HepG2 (cell line): ENCODE measurements around the gene ABCC1. TPM values are rescaled to one million over a fixed set of nuclear protein-coding genes. Genes with fewer than 3 reads are reported as not detected.

ENCODE experiments used
- ARNTL ChIP-seq: sonication (generic); formaldehyde crosslinking; IDR thresholded peaks from 2 replicates; pipeline ENCODE4 v1.4.0; 2020; ENCODE audit warnings: mild to moderate bottlenecking, missing genetic modification reagents
- FOSL2 ChIP-seq: sonication (generic); formaldehyde crosslinking; IDR thresholded peaks from 2 replicates; pipeline ENCODE4 v1.4.0; 2020; ENCODE audit warnings: missing genetic modification reagents
- MED1 ChIP-seq: sonication (generic); formaldehyde crosslinking; IDR thresholded peaks from 2 replicates; pipeline ENCODE4 v1.4.0; 2020; ENCODE audit warnings: missing genetic modification reagents
- PHF8 ChIP-seq: sonication (generic); formaldehyde crosslinking; IDR thresholded peaks from 2 replicates; pipeline ENCODE4 v1.5.0; 2020; ENCODE audit warnings: missing genetic modification reagents
- POLR2AphosphoS5 ChIP-seq: IDR thresholded peaks from 2 replicates; pipeline ENCODE4 v1.6.1; 2012; ENCODE audit warnings: low read depth, low read length
- RARG ChIP-seq: sonication (generic); formaldehyde crosslinking; IDR thresholded peaks from 2 replicates; pipeline ENCODE4 v1.4.0; 2020; ENCODE audit warnings: low read depth, mild to moderate bottlenecking, missing genetic modification reagents
- SALL1 ChIP-seq: sonication (generic); formaldehyde crosslinking; IDR thresholded peaks from 2 replicates; pipeline ENCODE4 v1.8.0; 2022; ENCODE audit warnings: mild to moderate bottlenecking, missing genetic modification reagents
- SYNCRIP ChIP-seq: fragments of 200-400 bp; formaldehyde crosslinking; IDR thresholded peaks from 2 replicates; pipeline ENCODE4 v1.6.1; 2018; ENCODE audit warnings: mild to moderate bottlenecking, low read depth, low read length; ENCODE audit not compliant: insufficient read depth
- TERF1 ChIP-seq: sonication (generic); formaldehyde crosslinking; IDR thresholded peaks from 2 replicates; pipeline ENCODE4 v1.8.0; 2022; ENCODE audit warnings: mild to moderate bottlenecking, missing genetic modification reagents, moderate library complexity
- ZHX2 ChIP-seq, 2 experiments: sonication (generic) in 1 of 2; formaldehyde crosslinking in 1 of 2; IDR thresholded peaks; 2 replicates each; pipeline versions ENCODE4 v1.6.1 to v1.9.0; 2014 to 2022; ENCODE audit warnings: antibody characterized with exemption in 1 of 2, borderline replicate concordance in 1 of 2, inconsistent platforms in 1 of 2, low read depth in 1 of 2, missing genetic modification reagents in 1 of 2
- ZKSCAN1 ChIP-seq: fragments of 150-350 bp; IDR thresholded peaks from 2 replicates; pipeline ENCODE4 v1.6.1; 2014; ENCODE audit warnings: low read length
- ZNF207 ChIP-seq: fragments of 450-650 bp; IDR thresholded peaks from 2 replicates; pipeline ENCODE4 v1.6.1; 2016; ENCODE audit warnings: antibody characterized with exemption, borderline replicate concordance
- ZNF501 ChIP-seq: sonication (generic); formaldehyde crosslinking; IDR thresholded peaks from 2 replicates; pipeline ENCODE4 v1.5.1; 2020; ENCODE audit warnings: mild to moderate bottlenecking, moderate library complexity, missing genetic modification reagents
- polyA plus RNA-seq, 8 experiments: library from polyadenylated mRNA; depleted of rRNA in 3 of 8; stranded (reverse) in 7 of 8; unstranded in 1 of 8; fragments of >200 nt; fragmentation: Illumina TruSeq in 4 of 8; extraction: Trizol in 4 of 8; gene quantifications; 2 replicates each; pipeline versions ENCODE4 v1.2.1 to v1.2.3, GENCODE V29; 2011 to 2016; ENCODE audit warnings: low read depth in 4 of 8, missing spikeins in 1 of 8, mixed read lengths in 1 of 8; ENCODE audit not compliant: insufficient read depth in 1 of 8
- total RNA-seq, 5 experiments: library from RNA; depleted of rRNA; stranded (reverse); fragments of >200 nt; fragmentation: Illumina TruSeq; extraction: Trizol; gene quantifications; 2 replicates each; pipeline ENCODE4 v1.2.3, GENCODE V29; 2016; ENCODE audit warnings: low read depth in 1 of 5
- TF ChIP-seq, protein P1 (sequence below): IDR thresholded peaks from 2 replicates; pipeline ENCODE4 v1.6.1; 2016; ENCODE audit warnings: missing biosample characterization, missing genetic modification reagents, low read depth
- TF ChIP-seq, protein P2 (sequence below): sonication (generic); formaldehyde crosslinking; IDR thresholded peaks from 2 replicates; pipeline ENCODE4 v1.5.1; 2020; ENCODE audit warnings: missing genetic modification reagents, mild to moderate bottlenecking, borderline replicate concordance
- TF ChIP-seq, protein P3 (sequence below): IDR thresholded peaks from 2 replicates; pipeline ENCODE4 v1.6.1; 2012; ENCODE audit warnings: low read depth, low read length, improper control_type of control experiment

The ABCC1 gene
- total and polyA plus RNA-seq, 2 of the 13 experiments (the other 11 are each of a cell fraction or from before 2014, with no cell fraction given), result 13.0 to 30.6 TPM

DNA sequence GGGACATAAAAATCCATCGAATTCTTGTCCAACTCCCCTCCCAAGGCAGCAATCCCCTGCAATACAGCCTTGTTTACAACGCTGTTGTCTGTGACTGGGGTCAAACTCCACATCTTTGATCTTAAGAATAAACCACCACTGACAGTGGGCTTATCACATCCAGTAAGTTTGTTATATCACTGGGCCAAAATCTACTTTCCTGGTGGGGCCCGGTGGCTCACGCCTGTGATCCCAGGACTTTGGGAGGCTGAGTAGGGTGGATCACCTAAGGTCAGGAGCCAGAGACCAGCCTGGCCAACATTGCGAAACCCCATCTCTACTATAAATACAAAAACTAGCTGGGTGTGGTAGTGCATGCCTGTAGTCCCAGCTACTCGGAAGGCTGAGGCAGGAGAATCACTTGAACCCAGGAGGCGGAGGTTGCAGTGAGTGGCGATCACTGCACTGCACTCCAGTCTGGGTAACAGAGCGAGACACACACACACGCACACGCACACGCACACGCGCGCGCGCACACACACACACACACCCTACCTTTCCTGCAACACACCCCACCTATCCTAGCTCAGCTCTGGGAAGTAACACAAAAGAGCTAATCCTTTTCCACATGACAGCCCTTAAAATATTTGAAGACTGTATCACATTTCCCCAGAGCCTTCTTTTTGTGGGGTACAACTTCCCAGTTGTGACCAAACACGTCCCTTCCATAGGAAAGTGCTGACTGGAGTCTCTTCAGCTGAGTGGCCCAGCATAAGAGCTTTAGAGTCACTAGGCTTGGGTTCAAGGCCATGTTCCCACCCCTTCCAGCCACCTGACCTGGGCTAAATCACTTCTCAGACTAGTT, 20.9 kb upstream of the ABCC1 start (continued):
- TF ChIP-seq TERF1 (CRISPR knock-in tag) (no peak), ARNTL (CRISPR knock-in tag) (no peak), ZNF501 (CRISPR knock-in tag) (peak; percentile 58; the same call in 1 of the 2 replicates), POLR2AphosphoS5 (no peak), ZNF207 (no peak), RARG (CRISPR knock-in tag) (no peak), ZHX2 (IDR thresholded peaks at IDR 0.05; ENCODE audit: low read depth) (no peak), ZHX2 (CRISPR knock-in tag; IDR thresholded peaks at IDR 0.05; ENCODE audit: borderline replicate concordance) (no peak; the same call in 1 of the 2 replicates), SYNCRIP (no peak), FOSL2 (CRISPR knock-in tag) (peak; percentile 52; the same call in 1 of the 2 replicates), SALL1 (peak; percentile 81), MED1 (CRISPR knock-in tag) (peak; percentile 68), ZKSCAN1 (peak; percentile 48; the same call in 1 of the 2 replicates), PHF8 (CRISPR knock-in tag) (no peak)
- TF ChIP-seq, protein P1, sequence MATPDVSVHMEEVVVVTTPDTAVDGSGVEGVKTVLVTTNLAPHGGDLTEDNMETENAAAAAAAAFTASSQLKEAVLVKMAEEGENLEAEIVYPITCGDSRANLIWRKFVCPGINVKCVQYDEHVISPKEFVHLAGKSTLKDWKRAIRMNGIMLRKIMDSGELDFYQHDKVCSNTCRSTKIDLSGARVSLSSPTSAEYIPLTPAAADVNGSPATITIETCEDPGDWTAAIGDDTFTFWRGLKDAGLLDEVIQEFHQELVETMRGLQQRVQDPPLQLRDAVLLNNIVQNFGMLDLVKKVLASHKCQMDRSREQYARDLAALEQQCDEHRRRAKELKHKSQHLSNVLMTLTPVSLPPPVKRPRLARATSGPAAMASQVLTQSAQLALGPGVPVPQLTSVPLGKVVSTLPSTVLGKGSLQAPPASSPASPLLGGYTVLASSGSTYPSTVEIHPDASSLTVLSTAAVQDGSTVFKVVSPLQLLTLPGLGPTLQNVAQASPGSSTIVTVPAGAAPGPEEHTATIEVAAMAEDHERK (CRISPR knock-in tag), result no peak
- TF ChIP-seq, protein P2, sequence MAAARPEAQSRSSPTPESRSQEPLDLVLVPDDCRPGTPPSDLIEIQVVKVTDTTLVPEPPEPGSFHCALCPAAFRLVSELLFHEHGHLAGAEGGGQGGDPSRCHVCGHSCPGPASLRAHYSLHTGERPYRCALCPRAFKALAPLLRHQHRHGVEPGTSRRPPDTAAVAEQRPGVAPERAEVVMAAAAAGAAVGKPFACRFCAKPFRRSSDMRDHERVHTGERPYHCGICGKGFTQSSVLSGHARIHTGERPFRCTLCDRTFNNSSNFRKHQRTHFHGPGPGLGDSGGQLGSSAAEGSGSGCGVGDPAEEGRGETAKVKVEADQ, result 0 out of 2 replicates have a peak, but pooled peaks have one; percentile 23
- TF ChIP-seq, protein P3, sequence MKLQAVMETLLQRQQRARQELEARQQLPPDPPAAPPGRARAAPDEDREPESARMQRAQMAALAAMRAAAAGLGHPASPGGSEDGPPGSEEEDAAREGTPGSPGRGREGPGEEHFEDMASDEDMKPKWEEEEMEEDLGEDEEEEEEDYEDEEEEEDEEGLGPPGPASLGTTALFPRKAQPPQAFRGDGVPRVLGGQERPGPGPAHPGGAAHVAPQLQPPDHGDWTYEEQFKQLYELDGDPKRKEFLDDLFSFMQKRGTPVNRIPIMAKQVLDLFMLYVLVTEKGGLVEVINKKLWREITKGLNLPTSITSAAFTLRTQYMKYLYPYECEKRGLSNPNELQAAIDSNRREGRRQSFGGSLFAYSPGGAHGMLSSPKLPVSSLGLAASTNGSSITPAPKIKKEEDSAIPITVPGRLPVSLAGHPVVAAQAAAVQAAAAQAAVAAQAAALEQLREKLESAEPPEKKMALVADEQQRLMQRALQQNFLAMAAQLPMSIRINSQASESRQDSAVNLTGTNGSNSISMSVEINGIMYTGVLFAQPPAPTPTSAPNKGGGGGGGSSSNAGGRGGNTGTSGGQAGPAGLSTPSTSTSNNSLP, result 0 out of 2 replicates have a peak, but pooled peaks have one; percentile 51
